HL-60 (cell line): ENCODE results near the gene GLIS1.
A peak's percentile ranks its signal among the peaks of the same experiment; 100 is the strongest.

Source experiments
- POLR2AphosphoS5 ChIP-seq: IDR thresholded peaks from 2 replicates; pipeline ENCODE4 v1.6.1; 2012; ENCODE audit warnings: low read depth
- SPI1 ChIP-seq: IDR thresholded peaks from 2 replicates; pipeline ENCODE4 v1.6.1; 2012; ENCODE audit warnings: low read depth, mild to moderate bottlenecking, borderline replicate concordance
- TF ChIP-seq, protein P1 (sequence below): IDR thresholded peaks from one replicate; pipeline ENCODE4 v1.5.1; 2011; ENCODE audit warnings: low read length, control low read depth, inconsistent platforms; ENCODE audit not compliant: insufficient read depth
- TF ChIP-seq, protein P2 (sequence below): IDR thresholded peaks from 2 replicates; pipeline ENCODE4 v1.6.1; 2012; ENCODE audit warnings: low read depth; ENCODE audit not compliant: insufficient replicate concordance

DNA sequence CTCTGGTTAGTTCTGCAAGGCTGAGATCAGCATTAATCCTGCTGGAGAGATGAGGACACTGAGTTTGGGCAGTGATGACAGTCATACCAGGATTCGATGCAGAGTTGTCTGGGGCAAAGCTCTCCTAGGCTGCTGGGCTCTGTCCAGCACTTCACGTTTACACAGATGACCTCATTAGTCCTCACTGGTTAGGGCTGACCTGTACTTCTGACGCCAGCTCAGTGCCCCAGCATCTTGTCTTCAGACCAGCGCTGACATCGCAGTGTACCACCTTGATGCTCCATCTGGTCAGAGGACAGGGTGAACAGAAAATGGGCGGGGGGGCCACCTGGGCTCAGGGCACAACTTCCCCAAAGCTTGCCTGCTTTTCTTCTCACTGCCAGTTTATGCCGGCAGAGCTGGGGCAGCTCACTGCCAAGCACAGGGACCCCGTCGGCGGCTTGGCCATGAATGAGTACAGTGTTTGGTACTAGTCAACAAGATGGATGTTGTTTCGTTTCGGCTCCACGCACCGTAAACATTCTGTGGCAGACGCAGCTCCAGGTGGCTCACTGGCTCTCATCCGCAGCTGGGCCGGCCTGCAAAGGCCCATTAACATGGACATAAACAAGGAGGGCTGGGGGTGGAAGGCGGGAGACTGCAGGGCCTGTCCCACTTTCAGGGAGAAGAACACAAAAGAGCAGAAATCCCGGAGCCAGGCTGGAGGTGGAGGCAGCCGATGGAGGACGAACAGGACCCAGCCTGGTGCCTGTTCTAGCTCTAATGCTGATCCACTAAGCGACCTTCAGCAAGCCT is 118.7 kb downstream of the GLIS1 start:
- TF ChIP-seq, protein P1, sequence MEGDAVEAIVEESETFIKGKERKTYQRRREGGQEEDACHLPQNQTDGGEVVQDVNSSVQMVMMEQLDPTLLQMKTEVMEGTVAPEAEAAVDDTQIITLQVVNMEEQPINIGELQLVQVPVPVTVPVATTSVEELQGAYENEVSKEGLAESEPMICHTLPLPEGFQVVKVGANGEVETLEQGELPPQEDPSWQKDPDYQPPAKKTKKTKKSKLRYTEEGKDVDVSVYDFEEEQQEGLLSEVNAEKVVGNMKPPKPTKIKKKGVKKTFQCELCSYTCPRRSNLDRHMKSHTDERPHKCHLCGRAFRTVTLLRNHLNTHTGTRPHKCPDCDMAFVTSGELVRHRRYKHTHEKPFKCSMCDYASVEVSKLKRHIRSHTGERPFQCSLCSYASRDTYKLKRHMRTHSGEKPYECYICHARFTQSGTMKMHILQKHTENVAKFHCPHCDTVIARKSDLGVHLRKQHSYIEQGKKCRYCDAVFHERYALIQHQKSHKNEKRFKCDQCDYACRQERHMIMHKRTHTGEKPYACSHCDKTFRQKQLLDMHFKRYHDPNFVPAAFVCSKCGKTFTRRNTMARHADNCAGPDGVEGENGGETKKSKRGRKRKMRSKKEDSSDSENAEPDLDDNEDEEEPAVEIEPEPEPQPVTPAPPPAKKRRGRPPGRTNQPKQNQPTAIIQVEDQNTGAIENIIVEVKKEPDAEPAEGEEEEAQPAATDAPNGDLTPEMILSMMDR, result no peak
- TF ChIP-seq SPI1 (no peak), POLR2AphosphoS5 (no peak)
- TF ChIP-seq, protein P2, sequence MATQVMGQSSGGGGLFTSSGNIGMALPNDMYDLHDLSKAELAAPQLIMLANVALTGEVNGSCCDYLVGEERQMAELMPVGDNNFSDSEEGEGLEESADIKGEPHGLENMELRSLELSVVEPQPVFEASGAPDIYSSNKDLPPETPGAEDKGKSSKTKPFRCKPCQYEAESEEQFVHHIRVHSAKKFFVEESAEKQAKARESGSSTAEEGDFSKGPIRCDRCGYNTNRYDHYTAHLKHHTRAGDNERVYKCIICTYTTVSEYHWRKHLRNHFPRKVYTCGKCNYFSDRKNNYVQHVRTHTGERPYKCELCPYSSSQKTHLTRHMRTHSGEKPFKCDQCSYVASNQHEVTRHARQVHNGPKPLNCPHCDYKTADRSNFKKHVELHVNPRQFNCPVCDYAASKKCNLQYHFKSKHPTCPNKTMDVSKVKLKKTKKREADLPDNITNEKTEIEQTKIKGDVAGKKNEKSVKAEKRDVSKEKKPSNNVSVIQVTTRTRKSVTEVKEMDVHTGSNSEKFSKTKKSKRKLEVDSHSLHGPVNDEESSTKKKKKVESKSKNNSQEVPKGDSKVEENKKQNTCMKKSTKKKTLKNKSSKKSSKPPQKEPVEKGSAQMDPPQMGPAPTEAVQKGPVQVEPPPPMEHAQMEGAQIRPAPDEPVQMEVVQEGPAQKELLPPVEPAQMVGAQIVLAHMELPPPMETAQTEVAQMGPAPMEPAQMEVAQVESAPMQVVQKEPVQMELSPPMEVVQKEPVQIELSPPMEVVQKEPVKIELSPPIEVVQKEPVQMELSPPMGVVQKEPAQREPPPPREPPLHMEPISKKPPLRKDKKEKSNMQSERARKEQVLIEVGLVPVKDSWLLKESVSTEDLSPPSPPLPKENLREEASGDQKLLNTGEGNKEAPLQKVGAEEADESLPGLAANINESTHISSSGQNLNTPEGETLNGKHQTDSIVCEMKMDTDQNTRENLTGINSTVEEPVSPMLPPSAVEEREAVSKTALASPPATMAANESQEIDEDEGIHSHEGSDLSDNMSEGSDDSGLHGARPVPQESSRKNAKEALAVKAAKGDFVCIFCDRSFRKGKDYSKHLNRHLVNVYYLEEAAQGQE, result peak; percentile 66
